Stimulated activated CD8-positive, alpha-beta memory T cell treated with anti-CD3 and anti-CD28 coated beads, Interleukin-12 subunit alpha, Interleukin-12 subunit beta, amount 100 ng/mL, for 24 hours (primary cell): ENCODE results near the gene ARHGEF11.

ENCODE experiments used
- DNase-seq: peaks from one replicate; pipeline ENCODE4 v3.0.0-alpha.2; 2020; ENCODE audit errors: extremely low read depth

The ARHGEF11 gene

DNA sequence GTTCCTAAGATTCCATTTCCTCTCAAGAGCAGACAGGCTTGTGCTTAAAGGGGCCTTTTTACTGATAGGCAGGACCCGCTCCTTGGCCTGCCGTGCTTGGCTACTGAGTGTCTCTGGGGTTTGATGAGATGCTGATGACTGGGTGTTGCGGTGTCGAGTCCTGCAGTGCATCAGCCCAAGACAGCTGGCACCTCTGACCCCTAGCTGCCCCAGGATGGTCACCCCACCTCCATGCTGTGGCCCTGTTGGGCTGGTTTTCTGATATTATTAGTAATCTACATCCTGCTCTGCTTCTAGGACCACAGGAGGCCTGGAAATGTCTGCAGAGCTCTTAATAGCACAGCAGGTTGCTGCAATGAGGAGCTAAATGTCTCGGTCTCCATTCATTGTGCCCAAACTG is 96.4 kb downstream of the ARHGEF11 start:
- DNase-seq, result no peak

DNA sequence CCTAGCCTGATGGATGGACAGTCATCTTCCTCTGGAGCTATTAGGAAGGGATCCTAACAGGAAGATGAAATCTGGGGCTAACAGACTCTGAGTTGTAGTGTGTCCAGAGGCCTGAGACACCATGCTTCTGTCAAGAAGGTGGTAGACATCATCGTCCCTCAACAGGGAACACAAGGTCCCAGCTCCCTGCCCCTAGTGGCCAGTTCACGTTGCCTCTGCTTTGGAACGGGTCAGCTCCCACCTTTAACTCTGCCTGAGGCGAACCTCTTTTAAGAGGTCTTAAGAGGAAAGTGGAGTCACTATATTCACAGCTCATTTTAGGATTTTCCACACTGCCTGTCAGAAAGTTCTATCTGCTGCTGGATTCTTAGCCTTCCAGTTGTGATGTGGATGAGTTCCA is 96.8 kb downstream of the ARHGEF11 start:
- DNase-seq, result no peak

DNA sequence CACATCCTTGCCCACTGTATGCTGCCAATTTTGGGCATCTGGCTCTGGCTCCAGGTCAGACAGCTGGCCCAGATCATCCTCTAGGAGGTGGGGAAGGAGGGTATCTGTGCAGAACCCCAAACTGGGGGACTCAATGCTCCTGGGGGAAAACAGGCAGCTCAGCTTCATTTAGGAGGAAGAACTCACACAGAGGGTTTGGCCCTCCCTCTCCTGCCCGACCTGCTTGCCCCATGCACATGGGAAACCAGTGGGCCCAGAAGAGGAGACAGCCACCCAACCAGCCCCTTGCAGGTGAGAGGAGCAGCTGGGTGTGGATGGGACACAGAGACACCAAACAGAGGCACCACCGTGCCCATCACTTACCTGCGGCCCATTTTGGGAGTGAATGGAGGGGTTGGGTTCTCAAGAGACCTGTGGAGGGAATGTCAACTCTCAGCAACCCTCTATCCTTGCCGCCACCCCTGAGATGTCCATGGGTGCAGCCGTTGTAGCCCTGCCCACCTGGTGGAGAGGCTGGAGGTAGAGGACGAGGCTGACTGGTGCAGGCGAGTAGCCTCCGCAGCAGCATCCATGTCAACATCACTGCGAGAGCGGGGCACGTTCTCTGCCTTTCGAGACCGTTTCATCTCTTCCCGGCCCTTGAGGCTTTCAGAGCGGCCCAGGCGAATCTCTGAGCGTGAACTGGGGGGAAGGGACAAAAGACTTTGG is 97.6 kb downstream of the ARHGEF11 start:
- no peak for DNase-seq

DNA sequence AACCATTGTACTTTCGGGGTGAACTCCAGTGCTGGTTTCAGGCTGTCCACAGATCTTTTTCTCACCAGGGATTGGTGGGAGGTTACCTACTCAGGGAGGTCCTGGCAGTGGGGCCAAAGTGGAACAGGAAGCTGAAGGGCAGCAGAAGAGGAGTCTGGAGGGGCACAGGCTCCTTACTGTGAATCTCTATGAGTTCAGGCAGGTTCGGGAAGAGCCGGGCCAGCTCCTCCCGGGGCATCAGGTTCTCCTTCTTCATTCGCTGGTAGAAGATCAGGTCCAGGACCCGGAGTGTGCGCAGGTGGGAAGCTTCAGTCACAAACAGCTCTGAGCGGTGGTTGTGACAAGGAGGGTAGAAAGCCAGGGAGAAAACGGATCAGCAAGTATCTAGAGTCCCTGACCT is 98.4 kb downstream of the ARHGEF11 start:
- no peak for DNase-seq

DNA sequence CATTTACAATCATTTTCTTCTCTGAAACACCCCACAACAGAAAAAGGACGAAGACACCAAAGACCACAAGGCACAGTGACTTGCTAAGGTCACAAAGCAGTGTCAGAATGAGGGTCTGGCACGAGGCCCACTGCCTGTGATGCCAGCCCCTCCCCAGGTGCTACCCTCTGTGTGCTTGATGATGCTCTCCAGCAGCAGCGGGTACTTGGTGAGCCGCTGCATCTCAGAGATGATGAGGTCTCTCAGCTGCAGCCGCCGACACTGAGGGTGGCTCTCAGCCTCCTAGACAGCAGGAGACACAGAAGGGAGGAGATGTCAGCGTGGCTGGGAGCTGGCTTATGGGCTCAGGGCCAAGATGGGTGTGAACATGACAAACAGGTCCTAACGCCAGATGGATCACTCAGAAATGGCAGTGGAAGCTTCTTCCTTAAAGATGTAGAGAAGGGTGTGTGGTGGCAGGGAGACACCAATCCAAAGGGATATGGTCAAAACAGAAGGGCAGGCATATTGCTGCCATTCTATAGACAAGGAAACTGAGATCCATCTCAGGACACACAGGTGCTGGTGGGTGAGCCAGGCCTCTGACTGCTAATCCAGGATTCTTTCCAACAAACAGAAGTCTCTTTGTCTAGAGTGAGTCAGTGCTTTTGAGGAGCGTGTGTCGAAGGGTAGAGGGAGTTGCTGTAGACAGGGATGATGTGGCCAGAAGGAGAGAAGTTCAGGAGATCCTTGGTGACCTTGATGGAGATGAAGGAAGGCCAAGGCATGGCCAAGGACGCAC is 99.5 kb downstream of the ARHGEF11 start:
- no peak for DNase-seq

DNA sequence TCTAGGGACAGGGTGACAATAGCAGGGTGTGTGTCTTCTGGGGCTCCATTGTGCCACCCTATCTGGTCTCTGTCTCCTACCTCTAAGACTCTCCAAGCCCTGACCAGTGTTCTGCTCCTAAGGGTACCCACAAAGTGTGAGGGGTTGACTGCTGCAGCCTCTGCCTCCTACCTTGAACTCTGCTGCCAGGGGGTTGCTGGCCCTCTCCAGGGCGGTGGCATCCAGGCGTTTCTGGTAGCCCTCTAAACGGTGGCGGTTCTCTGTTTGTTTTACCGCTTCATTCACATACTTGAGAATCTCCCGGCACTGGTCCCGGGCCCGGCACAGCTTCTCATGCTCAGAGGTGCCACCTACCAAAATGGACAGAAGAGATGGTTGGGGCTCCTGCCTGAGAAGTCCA is 100.7 kb downstream of the ARHGEF11 start:
- no peak for DNase-seq

DNA sequence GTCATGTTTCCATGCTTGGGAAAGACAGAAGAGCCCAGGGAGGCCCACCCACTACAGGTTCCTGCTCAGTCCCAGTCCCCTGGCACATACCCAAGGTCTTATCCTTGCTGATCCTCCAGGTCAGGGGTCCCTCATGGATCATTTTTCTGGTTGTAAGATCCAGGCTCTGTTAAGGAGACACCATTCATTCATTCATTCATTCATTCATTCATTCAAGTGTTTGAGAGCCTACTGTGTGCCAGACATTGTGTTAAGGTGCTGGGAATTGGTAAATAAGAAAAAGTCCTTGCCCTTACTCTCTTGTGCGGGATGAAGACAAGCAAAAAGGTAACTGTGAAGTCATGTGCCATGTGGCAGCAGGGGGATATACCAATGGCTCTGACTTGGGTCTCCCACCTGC is 101.3 kb downstream of the ARHGEF11 start:
- DNase-seq, result no peak

DNA sequence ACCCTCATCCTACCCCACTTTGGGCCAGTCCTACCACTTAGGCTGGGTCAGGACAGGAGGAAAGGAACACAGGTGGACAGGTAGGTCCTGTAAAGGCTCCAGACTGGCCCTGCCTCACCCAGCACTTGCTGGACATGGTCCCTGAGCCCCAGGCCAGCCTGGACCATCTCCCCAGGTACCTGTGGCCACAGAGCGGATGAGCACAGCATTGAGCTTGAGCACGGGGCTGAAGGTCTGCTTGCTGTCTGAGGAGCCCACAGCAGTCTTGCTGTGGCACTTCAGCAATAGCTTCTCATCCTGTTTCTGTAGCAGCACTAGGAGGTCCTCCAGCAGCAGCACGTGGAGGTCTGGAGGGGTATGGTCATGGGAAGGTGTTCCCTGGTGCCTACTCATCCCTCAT is 101.8 kb downstream of the ARHGEF11 start:
- no peak for DNase-seq

DNA sequence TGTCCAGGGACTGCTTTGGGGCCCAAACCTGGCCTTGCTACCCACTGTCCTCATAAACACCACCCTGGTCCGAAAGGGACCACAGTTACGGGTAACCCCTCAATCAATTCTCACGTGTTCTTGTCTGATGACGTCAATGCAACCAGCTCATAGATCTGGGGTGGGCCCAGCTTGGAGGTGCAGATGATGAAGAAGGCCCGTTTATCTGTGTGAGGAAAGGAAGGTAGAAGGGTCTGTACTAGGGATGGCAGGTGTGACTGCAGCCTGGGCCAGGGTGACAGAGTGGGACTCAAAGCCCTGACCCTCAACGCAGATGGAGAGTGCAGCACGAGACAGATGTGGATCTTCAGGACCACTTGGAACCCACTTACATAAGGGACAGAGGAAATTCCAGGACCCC is 103.0 kb downstream of the ARHGEF11 start:
- DNase-seq, result no peak

DNA sequence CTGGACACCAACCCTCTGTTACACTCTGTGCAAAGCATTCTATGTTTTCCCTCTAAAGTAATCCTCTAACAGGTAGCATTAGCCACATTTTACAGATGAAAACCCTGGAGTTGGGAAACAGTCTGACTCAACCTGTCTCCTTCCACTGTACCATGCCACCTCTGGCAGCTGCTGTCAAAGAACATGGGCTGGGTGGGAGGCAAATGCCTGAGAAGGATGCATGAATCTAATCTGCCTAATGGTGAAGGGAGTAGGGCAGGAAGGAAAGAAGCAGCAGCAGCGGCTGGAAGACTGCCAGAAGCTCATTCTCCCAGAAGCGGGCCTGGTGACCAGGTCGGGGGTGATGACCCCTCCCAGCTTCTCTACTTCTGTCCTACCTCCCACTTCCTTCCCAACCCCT is 103.4 kb downstream of the ARHGEF11 start:
- DNase-seq, result no peak

DNA sequence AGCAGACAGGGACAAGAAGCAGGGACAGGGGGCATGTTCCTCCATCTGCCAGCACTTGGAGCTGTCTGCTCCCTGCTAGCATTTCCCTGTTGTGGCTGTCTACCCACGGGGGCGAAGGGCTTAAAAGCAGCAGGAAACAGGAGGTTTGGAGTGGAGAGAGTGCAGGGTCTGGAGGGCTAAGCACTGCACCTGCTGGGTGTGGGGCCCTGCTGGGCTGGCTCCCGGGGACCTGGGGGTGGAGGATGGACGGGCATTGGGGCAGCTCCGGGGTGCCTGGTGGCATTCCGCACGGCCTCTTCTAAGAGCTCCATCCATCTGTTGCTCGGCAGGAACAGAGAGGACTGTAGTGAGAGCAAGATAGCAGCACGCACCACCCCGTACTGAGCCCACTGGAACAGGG is 103.9 kb downstream of the ARHGEF11 start:
- DNase-seq, result no peak

DNA sequence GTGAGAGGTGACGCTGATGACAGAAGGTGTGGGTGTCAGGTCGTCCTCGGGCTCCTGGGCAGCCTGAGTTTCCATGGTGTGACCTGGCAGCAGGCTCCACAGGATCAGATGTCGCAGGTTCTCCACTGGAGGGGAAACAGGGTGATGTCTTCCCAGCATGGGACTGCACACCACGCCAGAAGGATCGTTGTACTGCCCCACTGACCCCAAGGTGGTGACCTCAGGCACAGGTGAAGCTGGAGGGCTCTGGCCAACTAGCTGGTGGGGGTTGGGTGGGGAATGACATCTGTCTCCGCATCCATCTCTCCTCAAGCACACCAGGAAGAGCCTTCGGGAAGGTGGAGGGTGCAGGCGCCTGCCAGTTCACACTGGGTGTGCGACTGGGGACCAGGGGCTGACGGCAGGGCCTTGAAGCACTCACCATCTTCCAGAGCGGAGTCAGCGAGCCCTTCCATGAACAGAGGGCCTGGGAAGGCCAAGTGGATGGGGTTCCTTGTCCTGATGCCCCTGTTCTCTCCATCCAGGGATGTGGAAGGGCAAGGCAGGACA is 105.7 kb downstream of the ARHGEF11 start:
- no peak for DNase-seq

DNA sequence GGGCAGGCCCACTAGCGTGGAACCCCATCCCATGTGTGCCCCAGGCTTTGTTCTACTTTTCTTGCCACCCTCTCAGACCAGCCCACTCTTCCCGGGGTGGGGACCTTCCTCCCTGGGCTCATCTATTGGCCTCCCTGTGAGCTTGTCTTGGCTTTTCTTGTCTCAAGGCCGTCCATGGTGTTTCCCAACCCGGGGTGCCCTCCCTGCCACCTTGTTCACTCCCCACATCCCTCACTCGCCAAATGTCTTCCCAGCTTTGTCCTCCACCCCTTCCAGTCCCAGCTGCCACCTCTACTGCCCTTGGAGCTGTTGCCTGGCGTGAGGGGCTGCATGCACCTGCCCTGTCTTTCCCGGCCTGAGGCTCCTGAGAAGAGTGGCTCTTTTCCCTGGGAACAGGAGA is 106.7 kb downstream of the ARHGEF11 start:
- DNase-seq, result no peak

DNA sequence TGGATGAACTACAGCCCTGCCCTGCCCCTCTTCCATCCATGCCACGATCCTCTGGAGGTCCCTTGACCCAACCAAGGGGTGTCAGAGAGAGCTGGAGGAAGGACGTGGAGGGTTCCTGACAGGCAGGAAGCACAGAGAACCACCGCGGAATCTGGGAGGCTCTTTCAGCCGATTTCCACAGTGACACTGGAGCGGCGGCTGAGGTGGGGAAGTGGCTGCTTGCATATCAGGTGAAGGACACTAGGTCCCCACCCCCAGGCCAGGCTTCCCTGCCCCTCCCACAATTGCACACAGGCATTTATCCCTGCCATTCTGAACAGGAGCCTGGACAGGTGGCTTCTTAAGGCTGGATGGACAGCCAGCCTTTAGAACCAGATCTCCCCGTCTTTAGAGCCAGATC is 107.7 kb downstream of the ARHGEF11 start:
- no peak for DNase-seq

DNA sequence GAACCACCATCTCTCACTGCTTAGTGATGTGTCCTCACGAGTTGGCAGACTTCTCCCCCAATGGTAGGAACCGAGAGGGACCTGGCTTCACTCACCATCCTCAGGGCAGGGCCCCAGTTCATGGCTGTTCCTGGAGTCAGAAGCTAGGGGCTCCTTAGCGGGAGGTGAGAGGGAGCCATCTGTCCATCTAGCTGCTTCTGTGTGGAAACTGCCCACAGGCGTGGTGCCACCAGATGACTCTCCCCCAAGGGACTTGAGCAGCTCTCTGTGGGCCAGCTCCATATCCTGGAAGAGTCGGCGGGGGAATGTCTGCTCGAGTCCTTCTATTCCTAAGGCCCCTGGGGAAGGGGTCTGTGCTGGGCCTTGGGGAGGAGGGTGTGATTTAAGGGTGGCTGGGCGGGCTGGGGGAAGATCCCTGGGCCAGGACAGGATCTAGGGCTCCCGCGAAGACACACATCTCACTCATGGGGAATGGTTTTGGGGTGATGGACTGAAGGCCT is 108.8 kb downstream of the ARHGEF11 start:
- no peak for DNase-seq

DNA sequence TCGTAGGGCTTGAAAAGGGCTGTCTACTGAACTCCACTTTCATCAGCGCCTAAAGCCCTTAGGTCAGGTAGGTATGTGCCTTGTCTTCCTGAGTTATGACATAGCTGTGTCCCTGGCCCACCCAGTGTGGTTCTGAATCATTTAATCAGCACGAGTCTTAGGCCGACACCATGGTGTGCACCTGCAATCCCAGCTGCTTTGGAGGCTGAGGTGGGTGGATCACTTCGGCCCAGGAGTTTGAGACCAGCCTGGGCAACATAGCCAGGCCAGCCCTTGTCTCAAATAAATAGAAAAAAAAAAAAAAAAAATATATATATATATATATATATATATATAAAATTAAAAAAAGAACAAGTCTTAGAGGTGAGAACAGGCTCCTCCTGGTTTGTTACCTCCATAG is 109.4 kb downstream of the ARHGEF11 start:
- no peak for DNase-seq

DNA sequence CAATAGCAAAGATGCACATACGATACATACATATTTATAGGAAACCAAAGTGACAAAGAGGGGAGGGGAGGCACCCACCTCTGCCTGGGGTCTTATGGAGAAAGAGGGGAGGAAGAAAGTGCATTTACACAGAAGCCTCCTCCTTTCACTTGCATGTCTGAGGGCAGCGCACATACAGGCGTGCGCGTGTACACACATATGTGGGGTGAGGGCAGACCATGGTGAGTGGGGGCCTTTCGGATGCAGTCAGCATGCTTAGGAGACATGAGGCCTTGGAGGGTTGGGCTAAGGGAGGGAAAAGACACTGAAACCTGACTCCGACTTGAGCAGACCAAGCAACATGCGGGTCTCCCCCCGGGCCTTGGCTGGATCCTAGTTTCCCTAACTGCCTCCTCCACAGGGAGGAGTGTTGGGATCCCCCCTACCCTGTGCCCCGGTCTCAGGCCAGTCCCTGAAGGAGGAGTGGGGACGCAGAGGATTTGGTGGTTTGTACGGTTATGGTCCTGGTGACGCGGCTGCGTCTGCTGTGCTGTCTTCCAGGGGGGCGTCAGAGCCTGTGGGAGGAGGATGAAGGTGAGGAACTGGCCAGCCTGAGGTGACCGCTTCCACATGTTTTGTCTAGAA is 109.9 kb downstream of the ARHGEF11 start:
- no peak for DNase-seq

DNA sequence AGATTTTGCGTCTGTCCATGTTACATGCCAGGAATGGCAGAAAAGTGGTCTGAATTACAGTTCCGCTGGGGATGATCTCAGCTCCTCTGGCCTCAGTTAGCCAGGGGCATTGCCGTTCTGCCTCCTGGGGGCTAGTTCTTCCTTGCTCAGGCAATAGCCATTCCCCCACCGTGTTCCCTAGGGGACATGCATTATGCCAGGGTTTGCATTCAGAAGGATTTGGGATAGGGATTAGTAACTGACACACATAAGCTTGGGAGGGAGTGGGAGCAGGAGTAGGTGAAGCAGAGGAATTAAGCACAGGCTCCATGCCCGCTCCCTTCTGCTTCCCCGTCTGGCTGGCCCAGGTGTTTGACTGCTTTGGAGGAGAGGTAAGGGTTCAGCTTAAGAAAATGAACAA is 112.4 kb downstream of the ARHGEF11 start:
- no peak for DNase-seq

DNA sequence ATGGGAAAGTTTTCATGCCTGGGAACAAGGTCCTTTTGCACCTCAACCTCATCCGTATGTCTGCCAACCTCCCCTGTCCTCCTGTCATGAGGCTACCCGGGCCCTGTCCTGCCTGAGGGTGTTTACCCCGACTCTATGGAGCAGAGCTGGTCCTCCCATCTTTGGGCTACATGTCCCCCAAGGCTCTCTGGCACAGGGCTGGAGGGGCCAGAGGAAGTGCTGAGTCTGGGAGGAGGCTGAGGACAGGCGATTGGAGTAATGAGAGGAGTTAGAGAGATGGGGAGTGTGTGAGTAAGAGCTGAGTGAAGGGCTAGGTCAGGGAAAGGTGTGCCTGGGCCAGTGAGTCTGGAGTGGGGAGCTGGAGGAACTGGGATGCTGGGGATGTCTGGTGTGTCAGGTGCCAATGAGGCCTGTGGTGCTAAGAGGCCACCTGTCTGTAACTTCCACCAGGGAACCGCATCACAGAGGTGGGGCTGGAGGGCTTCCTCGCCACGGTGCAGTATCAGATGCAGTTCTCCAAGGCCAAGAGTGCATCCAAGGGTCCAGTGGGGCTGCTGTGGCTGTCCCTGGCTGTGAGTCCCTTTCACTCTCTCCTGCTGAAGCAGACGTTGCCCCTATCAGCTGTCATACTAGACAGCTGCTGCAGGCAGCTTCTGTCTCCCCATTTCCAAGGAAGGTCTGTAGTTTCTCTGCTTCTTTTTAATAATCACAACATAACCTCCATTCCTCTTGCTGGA is 113.4 kb downstream of the ARHGEF11 start:
- no peak for DNase-seq

DNA sequence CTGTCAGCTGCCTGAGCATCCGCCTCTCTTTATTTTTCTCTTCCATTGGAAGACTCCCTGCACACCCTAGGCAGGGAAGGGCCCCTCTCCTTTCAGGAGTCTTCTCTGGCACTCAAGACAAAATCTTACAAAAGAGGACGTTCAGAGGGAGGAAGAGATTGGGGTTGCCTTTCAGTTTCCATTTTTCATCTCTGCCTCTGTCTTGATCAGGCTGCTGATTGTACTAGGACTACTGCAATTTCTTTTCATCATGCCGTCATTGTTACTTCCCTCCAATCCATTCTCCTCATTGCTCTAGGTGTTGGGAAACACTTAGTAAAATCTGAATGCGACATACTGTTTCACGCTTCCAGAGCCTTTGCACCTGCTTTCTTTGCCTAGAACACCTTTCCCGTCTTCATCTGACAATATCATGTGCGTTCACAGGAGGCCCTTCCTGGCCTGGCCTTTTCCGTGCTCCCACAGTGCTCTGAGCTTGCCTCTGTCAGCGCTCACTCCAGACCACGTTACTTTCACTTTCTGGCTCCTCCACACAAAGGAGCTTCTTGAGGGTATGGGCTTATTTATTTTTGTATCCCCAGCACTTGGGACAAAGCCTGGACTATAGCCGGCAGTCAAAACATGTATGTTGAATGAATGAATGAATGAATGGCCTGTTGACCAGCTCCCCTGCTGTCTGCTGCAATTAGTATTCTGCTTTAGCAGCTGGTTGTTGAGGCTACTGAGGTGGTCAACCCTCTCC is 114.2 kb downstream of the ARHGEF11 start:
- no peak for DNase-seq

DNA sequence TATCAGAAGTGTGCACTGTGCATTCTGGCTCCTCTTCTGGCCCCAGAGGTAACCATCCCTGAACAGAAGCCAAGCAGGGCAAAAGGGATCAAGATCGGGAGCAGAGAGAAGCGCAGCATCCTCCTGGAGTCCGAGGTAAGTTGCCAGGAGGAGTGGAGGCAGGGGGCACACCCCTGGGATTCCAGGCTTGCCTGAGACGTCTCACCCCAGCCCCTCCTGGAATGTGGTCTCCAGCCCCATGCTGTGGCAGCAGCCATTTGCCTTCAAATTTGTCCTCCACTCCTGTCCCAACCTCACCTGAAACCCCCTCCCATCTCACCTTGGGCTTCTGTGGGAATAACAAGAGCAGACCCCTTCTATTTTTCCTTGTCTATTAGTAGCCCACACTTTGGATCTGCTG is 115.1 kb downstream of the ARHGEF11 start:
- no peak for DNase-seq
